Measurements from ENCODE around the gene VAMP8.
A peak's percentile ranks its signal among the peaks of the same experiment; 100 is the strongest.
"Not testable (repeated sequence)": the region's sequence is repeated elsewhere in the genome, so short reads cannot be mapped to it uniquely, and the experiment has no call there.

The VAMP8 gene

GRCh38 chr2:85547089-85547858 lies 30.1 kb upstream of the VAMP8 start:
- no peak for DNase-seq (ENCODE audit: low read depth)

GRCh38 chr2:85547859-85548607 lies 29.4 kb upstream of the VAMP8 start:
- DNase-seq (ENCODE audit: low read depth) = no peak

- no peak for DNase-seq (ENCODE audit: low read depth)
Measured at GRCh38 chr2:85548608-85548900, 28.8 kb upstream of the VAMP8 start.

GRCh38 chr2:85549095-85549494 lies 28.3 kb upstream of the VAMP8 start:
- DNase-seq (ENCODE audit: low read depth) = no peak

- DNase-seq (ENCODE audit: low read depth) = peak; percentile 96
Measured at GRCh38 chr2:85549826-85550225, 27.6 kb upstream of the VAMP8 start.

GRCh38 chr2:85550486-85550885 lies 26.9 kb upstream of the VAMP8 start:
- DNase-seq (ENCODE audit: low read depth) = no peak

- DNase-seq (ENCODE audit: low read depth) = no peak
Measured at GRCh38 chr2:85551698-85552678, 25.4 kb upstream of the VAMP8 start.

GRCh38 chr2:85553184-85553583 lies 24.2 kb upstream of the VAMP8 start:
- no peak for DNase-seq (ENCODE audit: low read depth)

- no peak for DNase-seq (ENCODE audit: low read depth)
Measured at GRCh38 chr2:85554980-85555612, 22.3 kb upstream of the VAMP8 start.

- no peak for DNase-seq (ENCODE audit: low read depth)
Measured at GRCh38 chr2:85557130-85557529, 20.3 kb upstream of the VAMP8 start.

GRCh38 chr2:85558160-85558559 lies 19.2 kb upstream of the VAMP8 start:
- DNase-seq (ENCODE audit: low read depth) = no peak

- DNase-seq (ENCODE audit: low read depth) = not testable (repeated sequence)
Measured at GRCh38 chr2:85560403-85560726, 17.0 kb upstream of the VAMP8 start.

- DNase-seq (ENCODE audit: low read depth) = no peak
Measured at GRCh38 chr2:85560812-85561279, 16.5 kb upstream of the VAMP8 start.

GRCh38 chr2:85561280-85562212 lies 15.8 kb upstream of the VAMP8 start, which contains the start of gene GGCX:
Gene GGCX (minus strand): TSS chr2:85561493. CDS start chr2:85561428, 65 bp downstream.
- peak; percentile 71 for DNase-seq (ENCODE audit: low read depth)

GRCh38 chr2:85564144-85564563 lies 13.2 kb upstream of the VAMP8 start:
- DNase-seq (ENCODE audit: low read depth) = no peak

GRCh38 chr2:85566265-85566664 lies 11.1 kb upstream of the VAMP8 start:
- no peak for DNase-seq (ENCODE audit: low read depth)

GRCh38 chr2:85575739-85576138 lies 1.6 kb upstream of the VAMP8 start:
- no peak for DNase-seq (ENCODE audit: low read depth)

GRCh38 chr2:85577063-85577385 lies 362 bp upstream of the VAMP8 start:
- no peak for DNase-seq (ENCODE audit: low read depth)

- no peak for DNase-seq (ENCODE audit: low read depth)
Measured at GRCh38 chr2:85578243-85579180, 1.1 kb downstream of the VAMP8 start.
